Glomerular endothelial cell (primary cell): Measurements from ENCODE around the gene FERMT3. TPM values are rescaled to one million over a fixed set of nuclear protein-coding genes. Genes with fewer than 3 reads are reported as not detected.

Experiments used
- DNase-seq: peaks from one replicate; pipeline ENCODE4 v3.0.0-alpha.2; 2011; ENCODE audit warnings: low read depth, low spot score; ENCODE audit errors: extremely low read depth
- total RNA-seq: library from RNA; depleted of rRNA; stranded (reverse); fragments of >200 nt; gene quantifications from 2 replicates; pipeline ENCODE4 v1.2.3, GENCODE V29; 2015

Gene FERMT3
- total RNA-seq, 1 donor from 2014 or later, result 38.9 TPM

DNA sequence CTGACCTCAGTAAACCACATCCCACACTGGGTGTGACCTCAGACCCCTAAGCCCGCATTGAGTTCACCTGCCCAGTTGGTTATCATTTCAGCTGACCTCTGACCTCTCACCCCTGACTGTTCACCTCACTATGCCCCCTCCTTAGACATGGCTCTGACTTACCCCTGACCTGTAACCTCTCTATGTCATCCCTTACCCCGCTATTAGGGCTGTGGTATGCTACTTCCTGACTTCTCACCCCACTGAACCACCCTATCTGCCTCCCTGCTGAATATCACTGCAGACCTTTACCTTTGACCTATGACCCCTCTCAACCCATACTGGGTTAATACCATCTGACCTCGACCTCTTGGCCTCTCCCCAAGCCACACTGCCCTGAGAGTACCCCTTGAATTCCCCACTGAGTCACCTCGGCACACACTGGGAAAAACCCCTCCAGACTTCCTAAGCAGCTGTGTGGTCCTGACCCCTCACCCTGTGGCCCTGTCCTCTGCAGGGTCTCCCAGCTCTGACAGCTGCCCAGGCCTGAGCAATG, 53.1 kb downstream of the FERMT3 start:
- no peak for DNase-seq

- no peak for DNase-seq
Observed at GRCh38 chr11:64260147-64260708, 53.7 kb downstream of the FERMT3 start.

- no peak for DNase-seq
Observed at GRCh38 chr11:64261556-64262080, 55.1 kb downstream of the FERMT3 start.

GRCh38 chr11:64262271-64263002, 55.9 kb downstream of the FERMT3 start:
- no peak for DNase-seq

- DNase-seq, result no peak
Observed at GRCh38 chr11:64263021-64263946, 56.8 kb downstream of the FERMT3 start.

- no peak for DNase-seq
Observed at GRCh38 chr11:64263947-64264317, 57.4 kb downstream of the FERMT3 start.

DNA sequence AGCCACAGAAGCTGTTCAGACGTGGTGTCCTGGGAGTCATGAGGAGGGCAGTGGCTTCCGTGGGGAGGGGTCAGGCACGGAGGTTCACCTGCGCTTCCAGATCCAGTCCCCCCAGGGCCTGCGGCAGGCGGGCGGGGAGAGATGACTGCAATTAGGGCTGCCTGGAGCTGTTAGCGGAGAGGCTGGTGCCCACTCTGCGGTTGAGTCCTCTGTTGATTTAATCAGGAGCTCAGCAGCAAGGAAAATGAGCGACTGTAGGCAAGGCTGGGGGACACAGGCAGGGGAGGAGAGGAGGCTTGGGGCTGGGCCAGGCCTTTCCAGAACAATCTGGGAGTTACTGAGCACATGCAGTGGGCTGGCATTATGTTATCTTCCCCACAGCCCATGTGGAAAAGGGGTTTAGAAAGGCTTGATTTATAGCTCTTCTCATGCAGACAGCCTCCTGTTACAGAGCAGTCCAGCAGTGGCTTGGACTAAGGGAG, 57.9 kb downstream of the FERMT3 start:
- no peak for DNase-seq

- DNase-seq, result no peak
Observed at GRCh38 chr11:64265176-64266160, 58.9 kb downstream of the FERMT3 start.

- DNase-seq, result no peak
Observed at GRCh38 chr11:64266339-64266738, 59.8 kb downstream of the FERMT3 start.

GRCh38 chr11:64267207-64267945, 60.9 kb downstream of the FERMT3 start:
- DNase-seq, result no peak

- no peak for DNase-seq
Observed at GRCh38 chr11:64268025-64268892, 61.7 kb downstream of the FERMT3 start.

DNA sequence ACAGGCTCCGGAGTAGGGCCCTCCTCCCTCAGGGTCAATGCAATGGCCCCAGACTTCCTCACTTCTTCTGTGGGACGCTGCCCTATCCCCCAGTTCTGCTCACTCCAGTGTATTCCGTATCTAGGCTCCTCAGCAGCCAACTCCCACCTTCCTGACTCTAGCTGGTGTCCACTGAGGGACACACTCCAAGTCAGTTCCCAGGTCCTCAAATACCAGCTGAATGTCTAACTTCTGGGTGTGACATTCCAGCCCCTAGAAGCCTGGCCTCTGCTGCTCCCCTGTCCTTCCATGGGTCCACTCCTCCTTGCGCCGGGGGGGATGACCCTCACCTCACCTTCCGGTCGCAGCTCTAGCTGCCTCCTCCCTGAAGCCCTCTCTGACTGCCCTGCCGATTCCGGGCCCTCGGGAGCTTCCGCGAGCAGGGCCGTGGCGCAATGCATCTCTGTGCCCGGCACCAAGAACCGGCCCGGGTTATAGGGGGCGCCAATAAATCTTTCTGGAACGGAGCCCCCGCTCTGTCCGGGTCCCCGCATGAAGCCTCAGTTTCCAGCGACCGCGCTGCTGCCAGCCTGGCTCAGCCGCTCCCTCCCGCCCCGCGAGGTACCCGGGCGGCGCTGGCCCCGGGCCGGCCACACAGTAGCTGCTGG, 62.5 kb downstream of the FERMT3 start:
- no peak for DNase-seq

DNA sequence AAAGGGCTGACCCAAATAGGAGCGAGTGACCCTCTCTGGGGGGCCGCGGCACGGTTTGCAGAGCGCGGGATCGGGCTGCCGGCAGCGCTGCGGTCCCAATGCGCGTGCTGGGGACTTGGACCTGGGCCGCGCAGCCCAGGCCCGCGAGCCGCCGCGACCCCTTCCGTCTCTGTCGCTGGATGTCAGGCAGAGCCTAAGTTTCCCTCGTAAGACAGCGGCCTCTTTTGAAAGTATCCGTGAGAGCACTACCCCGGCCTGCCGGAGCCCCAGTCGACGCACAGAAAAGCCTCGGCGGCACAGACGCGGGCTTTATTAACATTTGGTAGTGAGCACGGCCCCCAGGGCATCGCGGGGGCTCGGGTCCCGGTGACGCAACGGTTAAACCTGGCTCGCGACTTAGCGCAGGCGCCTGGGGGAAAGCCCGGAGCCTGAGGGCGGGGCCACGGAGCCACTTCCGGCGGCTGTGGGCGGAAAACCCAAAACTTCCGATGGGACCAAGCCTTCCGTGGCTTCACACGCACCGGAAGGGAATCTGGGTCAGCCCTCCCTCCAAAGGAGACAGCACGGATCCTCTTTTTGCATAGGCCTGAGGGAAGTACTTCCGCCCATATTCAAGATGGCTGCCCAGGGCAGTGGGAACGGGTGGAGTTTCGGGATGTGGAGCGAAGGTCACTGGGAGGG, 63.2 kb downstream of the FERMT3 start:
- DNase-seq, result peak; percentile 95
